ENCODE results near the gene KITLG.
"Not testable (repeated sequence)": the region's sequence is repeated elsewhere in the genome, so short reads cannot be mapped to it uniquely, and the experiment has no call there.

Gene KITLG

GRCh38 chr12:88471331-88472045 is 108.8 kb downstream of the KITLG start:
- peak; percentile 21 for DNase-seq (ENCODE audit: low read depth)
- no peak overlapping the region for H3K4me3 ChIP-seq (ENCODE audit: low read depth, low read length)
- TF ChIP-seq CTCF (conservative IDR thresholded peaks at IDR 0.05; ENCODE audit: low read depth, low read length), result no peak

- no peak overlapping the region for H3K4me3 ChIP-seq (ENCODE audit: low read depth, low read length)
- TF ChIP-seq CTCF (conservative IDR thresholded peaks at IDR 0.05; ENCODE audit: low read depth, low read length), result no peak
- no peak for DNase-seq (ENCODE audit: low read depth)
Observed at GRCh38 chr12:88469154-88469553, 111.1 kb downstream of the KITLG start.

- H3K4me3 ChIP-seq (ENCODE audit: low read depth, low read length), result no peak overlapping the region
- TF ChIP-seq CTCF (conservative IDR thresholded peaks at IDR 0.05; ENCODE audit: low read depth, low read length), result no peak
- DNase-seq (ENCODE audit: low read depth), result no peak
Observed at GRCh38 chr12:88468581-88468980, 111.7 kb downstream of the KITLG start.

- H3K4me3 ChIP-seq (ENCODE audit: low read depth, low read length); DNase-seq (ENCODE audit: low read depth): not testable (repeated sequence)
Observed at GRCh38 chr12:88466708-88467107, 113.6 kb downstream of the KITLG start.

GRCh38 chr12:88458327-88458726 is 121.9 kb downstream of the KITLG start:
- DNase-seq (ENCODE audit: low read depth), result no peak
- H3K4me3 ChIP-seq (ENCODE audit: low read depth, low read length), result no peak overlapping the region
- no peak for TF ChIP-seq CTCF (conservative IDR thresholded peaks at IDR 0.05; ENCODE audit: low read depth, low read length)

- no peak overlapping the region for H3K4me3 ChIP-seq (ENCODE audit: low read depth, low read length)
- no peak for TF ChIP-seq CTCF (conservative IDR thresholded peaks at IDR 0.05; ENCODE audit: low read depth, low read length)
- DNase-seq (ENCODE audit: low read depth), result peak; percentile 41
Observed at GRCh38 chr12:88453323-88453722, 126.9 kb downstream of the KITLG start.

- TF ChIP-seq CTCF (conservative IDR thresholded peaks at IDR 0.05; ENCODE audit: low read depth, low read length), result no peak
- no peak for DNase-seq (ENCODE audit: low read depth)
- H3K4me3 ChIP-seq (ENCODE audit: low read depth, low read length), result no peak overlapping the region
Observed at GRCh38 chr12:88451205-88451604, 129.1 kb downstream of the KITLG start.
